ENCODE data around the gene SDR39U1. TPM values are rescaled to one million over a fixed set of nuclear protein-coding genes. Genes with fewer than 3 reads are reported as not detected.

SDR39U1 gene
- total RNA-seq, 1 experiment from 2014 or later: 61.8 TPM

GRCh38 chr14:24458736-24459135 is 16.2 kb upstream of the SDR39U1 start:
- Histone ChIP-seq H3K36me3 (ENCODE audit: control insufficient read depth in 1 of 2, insufficient read depth in 2 of 2, low read length in 2 of 2) (no peaks in the 10 kb centered on the region), H4K20me1 (ENCODE audit: insufficient read depth) (no peaks in the 10 kb centered on the region), H3K4me1 (ENCODE audit: control insufficient read depth in 1 of 2, insufficient read depth in 2 of 2, low read length in 2 of 2) (no peaks in the 10 kb centered on the region), H3K79me2 (ENCODE audit: insufficient read depth, low read length) (no peaks in the 10 kb centered on the region), H2AFZ (ENCODE audit: low read depth, low read length, poor library complexity, severe bottlenecking) (no peak overlapping the region), H3K4me3 (replicated peaks in 1 of 2; ENCODE audit: low read depth in 1 of 2, low read length in 2 of 2) (no peak overlapping the region), H3K9me3 (ENCODE audit: control insufficient read depth in 1 of 2, insufficient read depth in 1 of 2, low read depth in 1 of 2, low read length in 2 of 2) (no peaks in the 10 kb centered on the region; a peak in 1 of 4 replicates), H3K9me2 (ENCODE audit: insufficient read depth) (no peaks in the 10 kb centered on the region), H3K4me2 (ENCODE audit: low read length) (no peak overlapping the region), H3K9ac (ENCODE audit: low read length) (no peak overlapping the region), H3K27ac (ENCODE audit: low read depth, low read length) (no peak overlapping the region), H3K27me3 (ENCODE audit: insufficient read depth, low read length) (no peaks in the 10 kb centered on the region)
- BruUV-seq (replicated peaks): no TSS peak
- ChIA-PET CTCF (no interaction called here), POLR2A (no interaction called here), RAD21 (ENCODE audit: low non-redundant PET in 1 of 2, low total read pairs in 2 of 2, uncharacterized antibody in 2 of 2, unreplicated experiment in 2 of 2) (no interaction called here)
- TF ChIP-seq FOSL1 (IDR thresholded peaks at IDR 0.05; ENCODE audit: low read depth) (no peak), EZH2 (IDR thresholded peaks at IDR 0.05) (no peak)
- DNase-seq (ENCODE audit: low read depth, low spot score): no peak
- intact Hi-C loops (cut with micrococcal nuclease): no loop called here
- ATAC-seq: no peak

- H3K9ac ChIP-seq (ENCODE audit: low read length): no peak overlapping the region
- H3K4me3 ChIP-seq (replicated peaks in 1 of 2; ENCODE audit: low read depth in 1 of 2, low read length in 2 of 2): no peak overlapping the region
- no peaks in the 10 kb centered on the region for H3K9me2 ChIP-seq (ENCODE audit: insufficient read depth)
- no peaks in the 10 kb centered on the region; a peak in 1 of 4 replicates for H3K9me3 ChIP-seq (ENCODE audit: control insufficient read depth in 1 of 2, insufficient read depth in 1 of 2, low read depth in 1 of 2, low read length in 2 of 2)
- POLR2A ChIA-PET: no interaction called here
- ATAC-seq (no peak), DNase-seq (ENCODE audit: low read depth, low spot score) (no peak)
- H4K20me1 ChIP-seq (ENCODE audit: insufficient read depth): no peaks in the 10 kb centered on the region
- RAD21 ChIA-PET (ENCODE audit: low non-redundant PET in 1 of 2, low total read pairs in 2 of 2, uncharacterized antibody in 2 of 2, unreplicated experiment in 2 of 2): no interaction called here
- no peaks in the 10 kb centered on the region for H3K36me3 ChIP-seq (ENCODE audit: control insufficient read depth in 1 of 2, insufficient read depth in 2 of 2, low read length in 2 of 2)
- intact Hi-C loops (cut with micrococcal nuclease): no loop called here
- CTCF ChIA-PET: no interaction called here
- no peaks in the 10 kb centered on the region for H3K79me2 ChIP-seq (ENCODE audit: insufficient read depth, low read length)
- BruUV-seq (replicated peaks): no TSS peak
- no peaks in the 10 kb centered on the region for H3K4me1 ChIP-seq (ENCODE audit: control insufficient read depth in 1 of 2, insufficient read depth in 2 of 2, low read length in 2 of 2)
- no peak overlapping the region for H3K27ac ChIP-seq (ENCODE audit: low read depth, low read length)
- no peak overlapping the region for H2AFZ ChIP-seq (ENCODE audit: low read depth, low read length, poor library complexity, severe bottlenecking)
- no peaks in the 10 kb centered on the region for H3K27me3 ChIP-seq (ENCODE audit: insufficient read depth, low read length)
- H3K4me2 ChIP-seq (ENCODE audit: low read length): no peak overlapping the region
- TF ChIP-seq ZNF274 (IDR thresholded peaks at IDR 0.05; ENCODE audit: low read depth, low read length) (no peak), EZH2phosphoT487 (IDR thresholded peaks at IDR 0.05; ENCODE audit: borderline replicate concordance) (no peak), CEBPB (IDR thresholded peaks at IDR 0.05; ENCODE audit: low read depth) (no peak), SRF (IDR thresholded peaks at IDR 0.05; ENCODE audit: low read depth) (no peak), POLR2A (IDR thresholded peaks at IDR 0.05; ENCODE audit: borderline replicate concordance, extremely low read depth, insufficient read depth, insufficient read length) (no peak), SP1 (IDR thresholded peaks at IDR 0.05; ENCODE audit: low read depth) (no peak), JUND (IDR thresholded peaks at IDR 0.05) (no peak), MAX (IDR thresholded peaks at IDR 0.05) (no peak), ATF3 (IDR thresholded peaks at IDR 0.05) (no peak), TCF7L2 (IDR thresholded peaks at IDR 0.05; ENCODE audit: borderline replicate concordance, extremely low read depth, insufficient read depth, insufficient read length) (no peak), RAD21 (IDR thresholded peaks at IDR 0.05; ENCODE audit: low read depth) (no peak), CBX3 (IDR thresholded peaks at IDR 0.05; ENCODE audit: low read depth) (no peak), EZH2 (IDR thresholded peaks at IDR 0.05) (no peak), SIN3A (IDR thresholded peaks at IDR 0.05; ENCODE audit: low read depth) (no peak), YY1 (IDR thresholded peaks at IDR 0.05; ENCODE audit: extremely low read depth, insufficient replicate concordance, low read depth, low read length) (no peak), EGR1 (IDR thresholded peaks at IDR 0.05; ENCODE audit: low read depth) (no peak), FOSL1 (IDR thresholded peaks at IDR 0.05; ENCODE audit: low read depth) (no peak)
- TF ChIP-seq, protein P1, sequence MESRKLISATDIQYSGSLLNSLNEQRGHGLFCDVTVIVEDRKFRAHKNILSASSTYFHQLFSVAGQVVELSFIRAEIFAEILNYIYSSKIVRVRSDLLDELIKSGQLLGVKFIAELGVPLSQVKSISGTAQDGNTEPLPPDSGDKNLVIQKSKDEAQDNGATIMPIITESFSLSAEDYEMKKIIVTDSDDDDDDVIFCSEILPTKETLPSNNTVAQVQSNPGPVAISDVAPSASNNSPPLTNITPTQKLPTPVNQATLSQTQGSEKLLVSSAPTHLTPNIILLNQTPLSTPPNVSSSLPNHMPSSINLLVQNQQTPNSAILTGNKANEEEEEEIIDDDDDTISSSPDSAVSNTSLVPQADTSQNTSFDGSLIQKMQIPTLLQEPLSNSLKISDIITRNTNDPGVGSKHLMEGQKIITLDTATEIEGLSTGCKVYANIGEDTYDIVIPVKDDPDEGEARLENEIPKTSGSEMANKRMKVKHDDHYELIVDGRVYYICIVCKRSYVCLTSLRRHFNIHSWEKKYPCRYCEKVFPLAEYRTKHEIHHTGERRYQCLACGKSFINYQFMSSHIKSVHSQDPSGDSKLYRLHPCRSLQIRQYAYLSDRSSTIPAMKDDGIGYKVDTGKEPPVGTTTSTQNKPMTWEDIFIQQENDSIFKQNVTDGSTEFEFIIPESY (IDR thresholded peaks at IDR 0.05; ENCODE audit: extremely low read depth, insufficient replicate concordance, low read length): no peak
- TF ChIP-seq, protein P2, sequence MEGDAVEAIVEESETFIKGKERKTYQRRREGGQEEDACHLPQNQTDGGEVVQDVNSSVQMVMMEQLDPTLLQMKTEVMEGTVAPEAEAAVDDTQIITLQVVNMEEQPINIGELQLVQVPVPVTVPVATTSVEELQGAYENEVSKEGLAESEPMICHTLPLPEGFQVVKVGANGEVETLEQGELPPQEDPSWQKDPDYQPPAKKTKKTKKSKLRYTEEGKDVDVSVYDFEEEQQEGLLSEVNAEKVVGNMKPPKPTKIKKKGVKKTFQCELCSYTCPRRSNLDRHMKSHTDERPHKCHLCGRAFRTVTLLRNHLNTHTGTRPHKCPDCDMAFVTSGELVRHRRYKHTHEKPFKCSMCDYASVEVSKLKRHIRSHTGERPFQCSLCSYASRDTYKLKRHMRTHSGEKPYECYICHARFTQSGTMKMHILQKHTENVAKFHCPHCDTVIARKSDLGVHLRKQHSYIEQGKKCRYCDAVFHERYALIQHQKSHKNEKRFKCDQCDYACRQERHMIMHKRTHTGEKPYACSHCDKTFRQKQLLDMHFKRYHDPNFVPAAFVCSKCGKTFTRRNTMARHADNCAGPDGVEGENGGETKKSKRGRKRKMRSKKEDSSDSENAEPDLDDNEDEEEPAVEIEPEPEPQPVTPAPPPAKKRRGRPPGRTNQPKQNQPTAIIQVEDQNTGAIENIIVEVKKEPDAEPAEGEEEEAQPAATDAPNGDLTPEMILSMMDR (IDR thresholded peaks at IDR 0.05 in 2 of 3, conservative IDR thresholded peaks at IDR 0.05 in 1 of 3; ENCODE audit: borderline replicate concordance in 1 of 3, insufficient read depth in 1 of 3, low read depth in 2 of 3, low read length in 2 of 3): no peak
These were observed 14.4 kb upstream of the SDR39U1 start for GRCh38 chr14:24456980-24457379.
